ENCODE data around the gene FAM111A.

The FAM111A gene

DNA sequence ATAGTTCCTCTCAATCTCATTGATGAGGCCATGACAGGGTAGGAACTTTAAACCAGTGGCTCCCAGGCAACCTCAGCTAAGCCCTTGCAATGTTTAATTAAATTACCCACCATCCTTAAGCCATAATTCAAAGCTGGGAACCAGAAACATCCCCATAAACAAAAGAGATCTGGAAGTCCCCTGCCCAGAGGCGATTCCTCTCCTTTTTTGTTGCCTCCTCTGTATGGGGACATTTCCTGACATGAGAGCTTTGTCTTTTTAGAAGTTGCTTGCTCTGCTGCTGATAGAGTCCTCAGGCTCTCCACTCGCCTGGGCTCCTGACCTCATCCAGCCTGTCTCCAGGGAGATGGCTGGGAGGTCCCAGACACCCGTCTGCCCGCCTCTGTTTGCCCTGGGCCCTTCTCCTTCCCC is 32.4 kb downstream of the FAM111A start:
- DNase-seq (ENCODE audit: low spot score in 2 of 2) (no peak), ATAC-seq (replicated peaks; ENCODE audit: extremely low read depth, poor library complexity, severe bottlenecking) (no peak)
- Mint-ChIP-seq H3K9me3 (no peaks in the 10 kb centered on the region), H3K36me3 (ENCODE audit: insufficient read depth) (peaks cover 6% of the 10 kb centered on the region), H3K27ac (ENCODE audit: low read depth) (no peak overlapping the region), H3K4me1 (peaks cover 13% of the 10 kb centered on the region), H3K27me3 (peaks cover 8% of the 10 kb centered on the region), H3K4me3 (no peak overlapping the region)

- Mint-ChIP-seq H3K9me3 (no peaks in the 10 kb centered on the region), H3K36me3 (ENCODE audit: insufficient read depth) (peaks cover 6% of the 10 kb centered on the region), H3K4me1 (peaks cover 13% of the 10 kb centered on the region), H3K27ac (ENCODE audit: low read depth) (no peak overlapping the region), H3K27me3 (peaks cover 8% of the 10 kb centered on the region), H3K4me3 (no peak overlapping the region)
- ATAC-seq (replicated peaks; ENCODE audit: extremely low read depth, poor library complexity, severe bottlenecking) (no peak), DNase-seq (ENCODE audit: low spot score in 2 of 2) (no peak)
Observed at GRCh38 chr11:59176330-59176729, 33.7 kb downstream of the FAM111A start.

DNA sequence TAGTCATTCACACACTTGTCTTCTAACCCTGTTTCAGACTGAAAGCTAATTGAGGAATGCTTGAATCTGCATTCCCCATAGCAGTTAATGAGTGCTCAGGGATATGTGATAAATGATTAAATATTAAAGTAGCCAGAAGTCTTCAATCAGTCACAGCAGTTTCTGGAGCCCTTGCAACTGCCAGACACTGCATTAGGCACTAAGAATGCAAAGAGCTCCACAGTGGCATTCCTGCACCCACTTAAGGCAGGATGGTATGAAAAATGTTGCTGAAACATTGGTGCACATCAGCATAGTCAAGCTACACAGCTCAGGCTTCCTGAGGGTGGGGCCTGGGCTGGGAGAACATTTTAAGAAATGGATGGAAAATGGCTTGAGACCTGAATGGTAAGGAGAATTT is 35.7 kb downstream of the FAM111A start:
- Mint-ChIP-seq H3K36me3 (ENCODE audit: insufficient read depth) (peaks cover 1% of the 10 kb centered on the region), H3K4me3 (no peak overlapping the region), H3K27ac (ENCODE audit: low read depth) (no peak overlapping the region), H3K4me1 (peaks cover 4% of the 10 kb centered on the region), H3K9me3 (no peaks in the 10 kb centered on the region), H3K27me3 (peaks cover under 1% of the 10 kb centered on the region)
- ATAC-seq (replicated peaks; ENCODE audit: extremely low read depth, poor library complexity, severe bottlenecking) = no peak
- no peak for DNase-seq (ENCODE audit: low spot score in 2 of 2)

- DNase-seq (ENCODE audit: low spot score in 2 of 2) (no peak), ATAC-seq (replicated peaks; ENCODE audit: extremely low read depth, poor library complexity, severe bottlenecking) (no peak)
- H3K36me3 Mint-ChIP-seq (ENCODE audit: insufficient read depth) = no peaks in the 10 kb centered on the region
Observed at GRCh38 chr11:59179121-59179520, 36.5 kb downstream of the FAM111A start.

DNA sequence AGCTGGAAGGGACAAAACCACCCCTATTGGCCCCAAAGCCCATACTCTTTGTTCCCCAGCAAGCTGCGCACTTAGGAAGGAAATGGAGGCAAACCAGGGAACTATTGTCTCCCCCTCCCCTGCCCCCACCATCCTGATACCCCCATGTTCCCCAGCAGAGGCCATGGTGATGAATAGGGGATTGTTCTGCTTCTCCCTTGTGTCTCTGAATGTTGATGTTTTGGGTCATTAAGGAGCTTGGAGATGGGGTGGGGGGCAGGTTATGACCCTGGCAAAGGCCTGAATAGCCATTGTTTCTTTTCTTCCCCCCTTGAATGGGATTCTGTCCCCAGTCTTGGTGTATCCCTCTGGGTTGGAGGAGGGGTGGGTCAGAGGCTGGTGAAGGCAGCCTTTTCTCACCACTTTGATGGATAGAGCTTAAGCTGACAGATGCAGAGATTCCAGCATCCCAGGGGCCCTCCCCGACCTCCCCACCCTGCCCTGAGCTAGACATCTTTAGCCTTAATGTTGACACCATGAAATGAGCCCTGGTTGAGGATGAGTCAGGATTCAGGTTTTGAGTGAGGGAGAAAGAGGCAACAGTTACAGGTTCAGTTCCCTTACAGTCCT is 37.6 kb downstream of the FAM111A start:
- ATAC-seq (replicated peaks; ENCODE audit: extremely low read depth, poor library complexity, severe bottlenecking) (no peak), DNase-seq (ENCODE audit: low spot score in 2 of 2) (no peak)
- H3K9me3 Mint-ChIP-seq = no peaks in the 10 kb centered on the region
- H3K4me3 Mint-ChIP-seq = no peak overlapping the region
- no peaks in the 10 kb centered on the region for H3K36me3 Mint-ChIP-seq (ENCODE audit: insufficient read depth)
- H3K27me3 Mint-ChIP-seq = no peaks in the 10 kb centered on the region
- no peaks in the 10 kb centered on the region for H3K4me1 Mint-ChIP-seq
- H3K27ac Mint-ChIP-seq (ENCODE audit: low read depth) = no peak overlapping the region

More at GRCh38 chr11:59179121-59179520, 36.5 kb downstream of the FAM111A start:
- Mint-ChIP-seq H3K9me3 (no peaks in the 10 kb centered on the region), H3K4me1 (peaks cover under 1% of the 10 kb centered on the region), H3K27me3 (no peaks in the 10 kb centered on the region), H3K27ac (ENCODE audit: low read depth) (no peak overlapping the region), H3K4me3 (no peak overlapping the region)

DNA sequence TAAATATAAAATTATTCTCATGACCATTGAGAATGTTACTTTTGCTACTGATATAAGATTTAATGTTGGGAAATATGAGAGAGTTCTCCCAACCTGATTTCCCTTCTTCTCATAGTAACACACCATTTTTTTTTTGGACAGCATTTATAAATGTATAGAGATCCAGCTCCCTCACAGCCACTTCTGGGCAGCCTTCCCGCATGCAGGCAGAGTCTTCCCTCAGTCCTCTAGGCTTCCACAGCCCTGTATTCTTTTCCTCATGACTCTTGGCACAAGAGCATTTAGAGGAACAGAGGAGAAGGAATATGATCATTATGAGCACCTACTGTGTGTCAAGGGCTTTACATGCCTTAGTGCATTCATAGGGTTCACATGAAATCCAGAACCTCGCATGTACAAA is 38.3 kb downstream of the FAM111A start:
- H3K4me1 Mint-ChIP-seq = no peaks in the 10 kb centered on the region
- no peaks in the 10 kb centered on the region for H3K27me3 Mint-ChIP-seq
- H3K4me3 Mint-ChIP-seq = no peak overlapping the region
- ATAC-seq (replicated peaks; ENCODE audit: extremely low read depth, poor library complexity, severe bottlenecking) = no peak
- H3K9me3 Mint-ChIP-seq = no peaks in the 10 kb centered on the region
- H3K36me3 Mint-ChIP-seq (ENCODE audit: insufficient read depth) = no peaks in the 10 kb centered on the region
- no peak for DNase-seq (ENCODE audit: low spot score in 2 of 2)
- no peak overlapping the region for H3K27ac Mint-ChIP-seq (ENCODE audit: low read depth)

GRCh38 chr11:59181746-59182456 is 39.2 kb downstream of the FAM111A start:
- H3K36me3 Mint-ChIP-seq (ENCODE audit: insufficient read depth) = no peaks in the 10 kb centered on the region
- H3K27me3 Mint-ChIP-seq = no peaks in the 10 kb centered on the region
- H3K9me3 Mint-ChIP-seq = no peaks in the 10 kb centered on the region
- H3K27ac Mint-ChIP-seq (ENCODE audit: low read depth) = no peak overlapping the region
- H3K4me1 Mint-ChIP-seq = no peaks in the 10 kb centered on the region
- no peak for ATAC-seq (replicated peaks; ENCODE audit: extremely low read depth, poor library complexity, severe bottlenecking)
- no peak overlapping the region for H3K4me3 Mint-ChIP-seq
- DNase-seq (ENCODE audit: low spot score in 2 of 2) = no peak

GRCh38 chr11:59182457-59183151 is 39.9 kb downstream of the FAM111A start:
- ATAC-seq (replicated peaks; ENCODE audit: extremely low read depth, poor library complexity, severe bottlenecking) = no peak

DNA sequence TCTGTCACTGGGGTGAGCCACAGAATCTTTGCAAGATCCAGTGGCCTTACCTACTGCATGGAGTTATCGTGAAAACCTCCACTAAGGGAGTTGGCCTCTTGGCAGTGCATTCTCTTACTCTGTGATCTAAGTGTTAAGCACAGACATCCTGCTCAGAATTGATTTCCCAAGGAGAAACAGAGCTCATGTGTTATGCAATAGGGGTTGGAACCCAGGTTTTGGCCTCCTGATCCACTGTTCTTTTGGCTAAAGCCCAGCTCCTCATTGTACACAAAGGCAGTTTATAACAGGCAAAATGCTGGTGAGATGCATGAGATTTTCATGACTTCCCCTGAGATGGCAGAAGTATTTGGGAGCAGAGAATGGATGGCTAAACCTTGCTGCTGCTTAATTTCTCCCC is 41.1 kb downstream of the FAM111A start:
- Mint-ChIP-seq H3K36me3 (ENCODE audit: insufficient read depth) (no peaks in the 10 kb centered on the region), H3K4me3 (no peak overlapping the region), H3K27me3 (no peaks in the 10 kb centered on the region), H3K27ac (ENCODE audit: low read depth) (no peak overlapping the region), H3K9me3 (no peaks in the 10 kb centered on the region), H3K4me1 (no peaks in the 10 kb centered on the region)
- ATAC-seq (replicated peaks; ENCODE audit: extremely low read depth, poor library complexity, severe bottlenecking) (no peak), DNase-seq (ENCODE audit: low spot score in 2 of 2) (no peak)

More at GRCh38 chr11:59182457-59183151, 39.9 kb downstream of the FAM111A start:
- Mint-ChIP-seq H3K4me1 (no peaks in the 10 kb centered on the region), H3K27me3 (no peaks in the 10 kb centered on the region), H3K27ac (ENCODE audit: low read depth) (no peak overlapping the region), H3K36me3 (ENCODE audit: insufficient read depth) (no peaks in the 10 kb centered on the region), H3K4me3 (no peak overlapping the region), H3K9me3 (no peaks in the 10 kb centered on the region)
- DNase-seq (ENCODE audit: low spot score in 2 of 2) = no peak

DNA sequence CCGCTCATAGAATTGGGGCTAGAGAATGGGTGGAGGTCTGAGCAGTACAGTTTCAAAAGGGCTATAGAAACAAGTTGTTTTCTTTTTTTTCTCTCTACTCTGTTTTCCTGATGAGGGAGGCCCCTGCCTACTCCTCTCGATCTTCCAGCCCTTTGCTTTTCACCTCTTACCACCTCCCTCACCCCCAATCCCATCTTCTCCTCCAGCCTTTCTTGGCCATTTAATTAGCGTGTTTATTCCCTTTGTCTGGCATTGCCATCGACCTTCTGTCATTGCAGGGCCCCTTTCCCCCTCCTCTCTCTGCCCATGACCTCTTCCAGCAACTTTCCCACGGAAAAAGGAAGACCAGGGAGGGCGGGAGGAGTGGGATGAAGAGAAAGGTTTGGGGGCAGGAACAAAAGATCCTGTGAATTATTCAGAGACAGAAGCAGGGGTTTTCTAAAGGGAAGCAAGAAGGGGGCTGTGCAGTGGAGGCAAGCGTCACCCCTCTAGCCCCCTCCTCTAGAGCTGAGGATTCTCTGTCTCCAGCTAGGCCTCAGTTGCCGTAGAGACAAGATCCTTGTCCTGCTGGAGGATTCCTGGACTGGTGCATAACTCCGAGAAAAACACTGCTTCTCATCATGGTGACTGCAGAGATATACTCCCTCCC is 42.2 kb downstream of the FAM111A start:
- Mint-ChIP-seq H3K27ac (ENCODE audit: low read depth) (no peak overlapping the region), H3K4me1 (no peaks in the 10 kb centered on the region), H3K4me3 (no peak overlapping the region), H3K9me3 (no peaks in the 10 kb centered on the region), H3K36me3 (ENCODE audit: insufficient read depth) (peaks cover 3% of the 10 kb centered on the region), H3K27me3 (no peaks in the 10 kb centered on the region)
- ATAC-seq (replicated peaks; ENCODE audit: extremely low read depth, poor library complexity, severe bottlenecking) = no peak
- DNase-seq (ENCODE audit: low spot score in 2 of 2) = no peak

GRCh38 chr11:59185386-59185945 is 42.8 kb downstream of the FAM111A start:
- no peak for DNase-seq (ENCODE audit: low spot score in 2 of 2)
- peaks cover 3% of the 10 kb centered on the region for H3K36me3 Mint-ChIP-seq (ENCODE audit: insufficient read depth)
- H3K9me3 Mint-ChIP-seq = no peaks in the 10 kb centered on the region
- ATAC-seq (replicated peaks; ENCODE audit: extremely low read depth, poor library complexity, severe bottlenecking) = no peak
- no peak overlapping the region for H3K4me3 Mint-ChIP-seq
- H3K27me3 Mint-ChIP-seq = no peaks in the 10 kb centered on the region
- no peaks in the 10 kb centered on the region for H3K4me1 Mint-ChIP-seq
- H3K27ac Mint-ChIP-seq (ENCODE audit: low read depth) = no peak overlapping the region

DNA sequence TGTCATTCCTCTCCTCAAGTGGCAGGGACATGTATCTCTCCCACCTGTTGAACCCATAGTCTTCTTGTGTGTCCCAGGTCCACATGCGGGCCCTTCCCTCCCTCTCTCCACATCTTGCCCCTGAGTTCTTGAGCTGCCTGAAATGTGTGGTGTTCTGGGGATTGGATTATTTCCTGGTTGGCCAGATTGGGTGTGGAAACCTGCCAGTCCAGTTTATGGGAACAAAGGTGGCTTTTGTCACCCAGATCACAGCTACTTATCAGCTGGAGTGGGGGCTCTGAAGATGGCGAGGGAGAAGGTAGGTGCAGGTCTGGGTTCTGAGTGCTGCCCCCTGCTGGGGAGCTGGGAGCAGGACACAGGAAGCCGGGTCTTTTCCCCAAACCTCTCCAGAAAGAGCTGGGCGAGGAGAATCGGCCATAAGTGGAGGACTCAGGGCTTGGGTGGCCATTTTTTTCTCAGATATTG is 43.5 kb downstream of the FAM111A start:
- Mint-ChIP-seq H3K4me1 (no peaks in the 10 kb centered on the region), H3K27ac (ENCODE audit: low read depth) (no peak overlapping the region), H3K36me3 (ENCODE audit: insufficient read depth) (peaks cover 3% of the 10 kb centered on the region), H3K4me3 (no peak overlapping the region), H3K9me3 (no peaks in the 10 kb centered on the region), H3K27me3 (no peaks in the 10 kb centered on the region)
- ATAC-seq (replicated peaks; ENCODE audit: extremely low read depth, poor library complexity, severe bottlenecking) (peak; percentile 46), DNase-seq (ENCODE audit: low spot score in 2 of 2) (no peak)
